ENCODE measurements around the gene MMD. TPM values are rescaled to one million over a fixed set of nuclear protein-coding genes. Genes with fewer than 3 reads are reported as not detected.
A peak's percentile ranks its signal among the peaks of the same experiment; 100 is the strongest.

Gene MMD
- total and polyA plus RNA-seq, 11 donors = 8.2 to 25.0 (median 12.4) TPM

DNA sequence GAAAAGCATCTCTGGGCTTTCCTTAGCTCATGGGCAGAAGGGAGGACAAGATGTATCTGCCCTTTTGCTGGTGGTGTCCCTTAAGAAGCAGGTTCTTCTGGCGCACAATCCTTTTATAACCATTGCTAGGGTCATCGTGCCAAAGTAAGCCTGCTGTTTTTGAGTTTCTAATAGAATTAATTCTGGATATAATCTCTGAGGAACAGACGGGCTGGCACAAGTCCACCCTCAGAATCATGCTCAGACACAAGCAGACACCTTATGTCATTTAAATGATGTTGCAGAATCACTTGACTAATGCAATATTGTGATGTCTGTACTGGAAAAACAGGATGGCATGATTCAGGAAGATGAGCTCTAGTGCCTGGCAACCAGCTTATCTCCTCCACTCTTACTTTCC is 18.8 kb upstream of the MMD start:
- ATAC-seq = no peak
- intact Hi-C loops (cut with DNase I) = loop anchor here in 1 of 10 donors (10.0 kb wide), 1 partner anchor 874 kb away; no protein-coding TSS in a partner anchor
- 66 to 85% (median 79%) methylated on average over 3 of the region's 3 CpGs for WGBS, 4 donors
- Histone ChIP-seq H3K27ac (peak overlapping the region in 1 of 12 donors; percentile 88), H3K36me3 (no peaks in the 10 kb centered on the region), H3K4me3 (no peak overlapping the region), H3K9me3 (no peaks in the 10 kb centered on the region), H3K27me3 (no peaks in the 10 kb centered on the region), H3K4me1 (peaks cover 0 to 26% (median 0%) of the 10 kb centered on the region in 12 donors)
- TF ChIP-seq POLR2A (IDR thresholded peaks at IDR 0.05) = no peak
- TF ChIP-seq, protein P1, sequence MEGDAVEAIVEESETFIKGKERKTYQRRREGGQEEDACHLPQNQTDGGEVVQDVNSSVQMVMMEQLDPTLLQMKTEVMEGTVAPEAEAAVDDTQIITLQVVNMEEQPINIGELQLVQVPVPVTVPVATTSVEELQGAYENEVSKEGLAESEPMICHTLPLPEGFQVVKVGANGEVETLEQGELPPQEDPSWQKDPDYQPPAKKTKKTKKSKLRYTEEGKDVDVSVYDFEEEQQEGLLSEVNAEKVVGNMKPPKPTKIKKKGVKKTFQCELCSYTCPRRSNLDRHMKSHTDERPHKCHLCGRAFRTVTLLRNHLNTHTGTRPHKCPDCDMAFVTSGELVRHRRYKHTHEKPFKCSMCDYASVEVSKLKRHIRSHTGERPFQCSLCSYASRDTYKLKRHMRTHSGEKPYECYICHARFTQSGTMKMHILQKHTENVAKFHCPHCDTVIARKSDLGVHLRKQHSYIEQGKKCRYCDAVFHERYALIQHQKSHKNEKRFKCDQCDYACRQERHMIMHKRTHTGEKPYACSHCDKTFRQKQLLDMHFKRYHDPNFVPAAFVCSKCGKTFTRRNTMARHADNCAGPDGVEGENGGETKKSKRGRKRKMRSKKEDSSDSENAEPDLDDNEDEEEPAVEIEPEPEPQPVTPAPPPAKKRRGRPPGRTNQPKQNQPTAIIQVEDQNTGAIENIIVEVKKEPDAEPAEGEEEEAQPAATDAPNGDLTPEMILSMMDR (IDR thresholded peaks at IDR 0.05) = no peak
- no peak for DNase-seq

DNA sequence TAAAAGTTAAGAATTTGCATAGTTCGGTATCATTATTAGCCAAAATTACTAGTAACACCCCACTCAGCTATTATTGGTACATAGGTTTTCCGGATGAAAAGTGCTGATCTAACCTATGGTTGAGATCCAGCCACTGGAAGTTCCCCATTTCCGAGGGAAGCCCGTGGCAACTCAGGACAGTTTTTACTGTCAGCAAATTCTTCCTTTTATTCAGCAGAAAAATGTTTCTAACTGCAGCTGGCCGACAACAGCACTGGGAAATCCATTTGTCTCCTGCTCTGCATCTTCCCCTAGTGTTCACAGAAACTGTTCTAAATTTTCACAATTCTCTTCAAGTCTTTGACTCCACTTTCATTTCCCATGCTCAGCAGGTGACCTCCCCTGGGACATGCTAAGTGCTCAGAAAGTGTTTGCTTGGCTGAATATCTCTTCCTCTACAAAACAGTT is 15.5 kb upstream of the MMD start:
- peak in 2 of 4 donors; percentile 16 to 45 for ATAC-seq
- peak in 1 of 5 donors; percentile 42 for DNase-seq
- H3K9me3 ChIP-seq = no peaks in the 10 kb centered on the region
- 49 to 59% (median 56%) methylated on average over 5 of the region's 5 CpGs for WGBS, 4 donors
- peaks cover 0 to 35% (median 0%) of the 10 kb centered on the region in 12 donors for H3K4me1 ChIP-seq
- H3K4me3 ChIP-seq = no peak overlapping the region
- peak overlapping the region in 1 of 12 donors; percentile 79 for H3K27ac ChIP-seq
- no peak for TF ChIP-seq POLR2A (IDR thresholded peaks at IDR 0.05)
- TF ChIP-seq, protein P1 (IDR thresholded peaks at IDR 0.05) = no peak
- intact Hi-C loops (cut with DNase I) = no loop called here
- H3K27me3 ChIP-seq = no peaks in the 10 kb centered on the region
- no peaks in the 10 kb centered on the region for H3K36me3 ChIP-seq

DNA sequence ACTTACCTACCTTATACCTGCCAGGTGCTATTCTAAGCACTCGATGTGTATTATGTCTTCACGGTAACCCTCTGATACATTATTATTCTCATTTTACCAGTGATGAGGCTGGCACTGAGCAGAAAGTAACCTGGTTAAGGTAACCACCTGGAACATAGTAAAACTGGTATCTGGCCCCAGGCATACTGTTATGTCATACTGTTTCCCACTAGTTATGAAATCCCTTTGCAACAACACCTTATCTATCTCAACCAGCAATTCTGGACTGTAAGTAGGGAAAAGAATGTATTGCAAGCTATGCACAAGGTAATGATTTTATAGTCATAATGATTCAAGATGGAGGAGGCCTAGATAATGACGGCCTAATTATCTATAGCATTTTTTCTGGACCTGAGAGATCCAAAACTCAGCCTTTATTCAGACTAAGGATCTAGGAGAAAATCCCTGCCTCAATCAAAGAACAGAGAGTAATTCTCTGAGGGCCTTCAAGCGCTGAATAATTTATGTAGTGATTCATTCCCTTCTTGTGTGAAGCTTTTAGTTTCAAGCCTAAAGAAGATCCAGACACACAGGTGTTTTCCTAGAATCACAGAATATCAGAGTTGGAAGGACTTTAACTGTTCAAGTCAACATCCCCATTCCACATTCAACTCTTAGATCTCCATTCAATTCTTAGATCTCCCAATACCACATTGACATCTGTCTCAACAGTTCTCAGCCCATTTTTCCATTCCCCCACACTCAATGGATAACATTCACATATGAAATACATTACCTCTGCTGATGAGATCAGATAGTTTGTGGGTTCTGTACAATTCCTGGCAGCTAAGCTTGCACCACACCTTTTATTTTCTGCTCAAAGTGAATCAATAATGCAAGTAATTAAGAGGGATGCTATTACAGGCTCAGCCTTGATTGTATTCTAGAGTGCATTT is 14.9 kb upstream of the MMD start:
- WGBS, 4 donors = 93 to 96% (median 95%) methylated on average over 4 of the region's 4 CpGs
- Histone ChIP-seq H3K9me3 (no peaks in the 10 kb centered on the region), H3K4me3 (no peak overlapping the region), H3K27me3 (no peaks in the 10 kb centered on the region), H3K27ac (no peak overlapping the region), H3K4me1 (peaks cover 0 to 35% (median 0%) of the 10 kb centered on the region in 12 donors), H3K36me3 (no peaks in the 10 kb centered on the region)
- no peak for ATAC-seq
- no peak for TF ChIP-seq POLR2A (IDR thresholded peaks at IDR 0.05)
- TF ChIP-seq, protein P1 (IDR thresholded peaks at IDR 0.05) = no peak
- intact Hi-C loops (cut with DNase I) = no loop called here
- no peak for DNase-seq

DNA sequence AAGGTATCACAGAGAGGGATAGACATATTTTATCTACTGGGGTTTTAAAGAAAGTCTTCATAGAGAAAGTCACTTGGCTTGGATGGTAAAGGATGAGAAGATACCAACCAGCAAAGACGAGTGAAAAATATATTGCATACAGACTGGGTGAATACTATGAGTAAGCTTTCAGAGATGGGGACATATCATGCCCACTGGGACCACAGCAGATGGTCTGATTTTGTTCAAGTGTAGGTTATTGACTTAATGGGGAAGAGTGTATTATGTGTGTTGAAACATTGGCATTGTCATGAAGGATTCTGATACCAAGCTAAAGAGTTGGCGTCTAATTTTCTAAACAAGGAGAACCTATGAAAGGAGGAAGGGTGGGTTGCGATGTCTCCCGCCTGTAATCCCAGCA is 13.8 kb upstream of the MMD start:
- Histone ChIP-seq H3K4me1 (peaks cover 0 to 45% (median 4%) of the 10 kb centered on the region in 12 donors), H3K4me3 (no peak overlapping the region), H3K36me3 (no peaks in the 10 kb centered on the region), H3K27ac (no peak overlapping the region), H3K9me3 (no peaks in the 10 kb centered on the region), H3K27me3 (no peaks in the 10 kb centered on the region)
- no peak for DNase-seq
- TF ChIP-seq, protein P1 (IDR thresholded peaks at IDR 0.05) = no peak
- TF ChIP-seq POLR2A (IDR thresholded peaks at IDR 0.05) = no peak
- ATAC-seq = no peak
- intact Hi-C loops (cut with DNase I) = no loop called here
- WGBS, 4 donors = 71 to 98% (median 79%) methylated on average over 4 of the region's 4 CpGs

Data from heart left ventricle (tissue), 16 donors.